Hepatocyte (in vitro differentiated cells): ENCODE results near the gene TSHZ3.

Experiments used
- CTCF ChIP-seq: fragments of 200-600 bp; sonication (generic); IDR thresholded peaks from 2 replicates; pipeline ENCODE4 v1.5.1; 2016; ENCODE audit warnings: antibody characterized with exemption, mild to moderate bottlenecking; ENCODE audit not compliant: poor library complexity
- EZH2 ChIP-seq: fragments of 200-600 bp; sonication (generic); IDR thresholded peaks from 2 replicates; pipeline ENCODE4 v1.6.1; 2016; ENCODE audit warnings: antibody characterized with exemption, mild to moderate bottlenecking, borderline replicate concordance
- EZH2phosphoT487 ChIP-seq: fragments of 200-600 bp; sonication (generic); IDR thresholded peaks from one replicate; pipeline ENCODE4 v1.6.1; 2018; ENCODE audit warnings: antibody characterized with exemption, mild to moderate bottlenecking, low read depth, moderate library complexity; ENCODE audit not compliant: unreplicated experiment, severe bottlenecking

- TF ChIP-seq CTCF = no peak
- no peak for TF ChIP-seq EZH2
- TF ChIP-seq EZH2phosphoT487 = no peak
Observed at GRCh38 chr19:31357315-31357673, 8.1 kb upstream of the TSHZ3 start.
